ENCODE results near the gene DLG2.

The DLG2 gene

GRCh38 chr11:84215672-84216071, 1411.5 kb downstream of the DLG2 start:
- Histone ChIP-seq H3K4me3 (ENCODE audit: low read depth, low read length) (no peak overlapping the region), H3K27ac (no peak overlapping the region), H3K36me3 (no peaks in the 10 kb centered on the region), H3K27me3 (ENCODE audit: insufficient read depth, low read depth, severe bottlenecking) (no peaks in the 10 kb centered on the region), H3K9me3 (ENCODE audit: severe bottlenecking) (no peaks in the 10 kb centered on the region)
- DNase-seq = no peak
- TF ChIP-seq, protein P1, sequence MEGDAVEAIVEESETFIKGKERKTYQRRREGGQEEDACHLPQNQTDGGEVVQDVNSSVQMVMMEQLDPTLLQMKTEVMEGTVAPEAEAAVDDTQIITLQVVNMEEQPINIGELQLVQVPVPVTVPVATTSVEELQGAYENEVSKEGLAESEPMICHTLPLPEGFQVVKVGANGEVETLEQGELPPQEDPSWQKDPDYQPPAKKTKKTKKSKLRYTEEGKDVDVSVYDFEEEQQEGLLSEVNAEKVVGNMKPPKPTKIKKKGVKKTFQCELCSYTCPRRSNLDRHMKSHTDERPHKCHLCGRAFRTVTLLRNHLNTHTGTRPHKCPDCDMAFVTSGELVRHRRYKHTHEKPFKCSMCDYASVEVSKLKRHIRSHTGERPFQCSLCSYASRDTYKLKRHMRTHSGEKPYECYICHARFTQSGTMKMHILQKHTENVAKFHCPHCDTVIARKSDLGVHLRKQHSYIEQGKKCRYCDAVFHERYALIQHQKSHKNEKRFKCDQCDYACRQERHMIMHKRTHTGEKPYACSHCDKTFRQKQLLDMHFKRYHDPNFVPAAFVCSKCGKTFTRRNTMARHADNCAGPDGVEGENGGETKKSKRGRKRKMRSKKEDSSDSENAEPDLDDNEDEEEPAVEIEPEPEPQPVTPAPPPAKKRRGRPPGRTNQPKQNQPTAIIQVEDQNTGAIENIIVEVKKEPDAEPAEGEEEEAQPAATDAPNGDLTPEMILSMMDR (IDR thresholded peaks at IDR 0.05; ENCODE audit: low read depth, low read length) = no peak

DNA sequence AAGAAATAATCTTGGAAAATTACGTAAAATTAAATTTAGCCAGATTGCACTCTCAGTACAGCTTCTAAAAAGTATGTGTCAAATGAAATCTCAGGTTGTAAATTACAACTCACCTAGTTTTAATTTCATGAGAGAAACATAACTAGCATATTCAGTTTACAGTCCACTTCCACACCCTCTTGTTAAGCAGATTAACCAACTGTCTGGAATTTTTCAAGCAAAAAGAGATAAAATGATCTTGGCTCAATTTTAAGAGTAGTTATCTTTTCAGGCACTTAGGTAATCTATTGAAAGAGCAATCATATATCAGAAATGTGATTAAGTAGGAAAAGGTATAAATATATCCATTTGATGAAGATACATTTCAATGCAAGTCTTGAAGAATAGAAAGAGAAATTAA, 1412.6 kb downstream of the DLG2 start:
- Histone ChIP-seq H3K27me3 (ENCODE audit: insufficient read depth, low read depth, severe bottlenecking) (no peaks in the 10 kb centered on the region), H3K27ac (no peak overlapping the region), H3K36me3 (no peaks in the 10 kb centered on the region), H3K4me3 (ENCODE audit: low read depth, low read length) (no peak overlapping the region), H3K9me3 (ENCODE audit: severe bottlenecking) (no peaks in the 10 kb centered on the region)
- TF ChIP-seq, protein P1 (IDR thresholded peaks at IDR 0.05; ENCODE audit: low read depth, low read length) = no peak
- no peak for DNase-seq

- TF ChIP-seq, protein P1 (IDR thresholded peaks at IDR 0.05; ENCODE audit: low read depth, low read length) = no peak
Measured at GRCh38 chr11:84212468-84213390, 1414.4 kb downstream of the DLG2 start.

DNA sequence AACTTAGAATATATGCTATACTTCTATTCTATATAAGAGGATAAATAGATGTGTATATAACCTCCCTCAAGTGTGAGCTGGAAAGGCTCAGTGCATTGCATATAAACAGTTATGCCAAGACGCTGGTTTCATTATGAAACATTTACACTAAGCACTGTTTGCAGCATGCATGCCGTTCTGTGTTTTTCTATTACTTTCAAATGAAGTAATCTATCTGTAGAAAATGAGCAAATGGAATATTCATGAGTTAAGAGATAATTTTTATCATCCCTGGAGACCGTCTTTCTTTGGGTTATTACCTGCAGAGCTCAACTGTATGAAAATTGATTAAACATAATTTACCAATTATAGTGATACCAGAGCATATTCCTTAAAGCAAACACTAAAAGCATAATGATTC, 1415.2 kb downstream of the DLG2 start:
- no peak overlapping the region for H3K4me3 ChIP-seq (ENCODE audit: low read depth, low read length)
- TF ChIP-seq, protein P1 (IDR thresholded peaks at IDR 0.05; ENCODE audit: low read depth, low read length) = no peak
- DNase-seq = no peak
- no peaks in the 10 kb centered on the region for H3K36me3 ChIP-seq
- H3K27me3 ChIP-seq (ENCODE audit: insufficient read depth, low read depth, severe bottlenecking) = no peaks in the 10 kb centered on the region
- H3K27ac ChIP-seq = no peak overlapping the region
- no peaks in the 10 kb centered on the region for H3K9me3 ChIP-seq (ENCODE audit: severe bottlenecking)

More at GRCh38 chr11:84212468-84213390, 1414.4 kb downstream of the DLG2 start:
- H3K4me3 ChIP-seq (ENCODE audit: low read depth, low read length) = no peak overlapping the region
- no peaks in the 10 kb centered on the region for H3K9me3 ChIP-seq (ENCODE audit: severe bottlenecking)
- DNase-seq = no peak
- H3K27ac ChIP-seq = no peak overlapping the region
- no peaks in the 10 kb centered on the region for H3K27me3 ChIP-seq (ENCODE audit: insufficient read depth, low read depth, severe bottlenecking)
- no peaks in the 10 kb centered on the region for H3K36me3 ChIP-seq

GRCh38 chr11:84194696-84195095, 1432.4 kb downstream of the DLG2 start:
- Histone ChIP-seq H3K4me3 (ENCODE audit: low read depth, low read length) (no peak overlapping the region), H3K27ac (no peak overlapping the region), H3K36me3 (no peaks in the 10 kb centered on the region), H3K9me3 (ENCODE audit: severe bottlenecking) (no peaks in the 10 kb centered on the region), H3K27me3 (ENCODE audit: insufficient read depth, low read depth, severe bottlenecking) (no peaks in the 10 kb centered on the region)
- TF ChIP-seq, protein P1 (IDR thresholded peaks at IDR 0.05; ENCODE audit: low read depth, low read length) = no peak
- DNase-seq = no peak

All from WERI-Rb-1 (cell line).